Tibial artery (tissue), 4 donors: ENCODE results near the gene PSMD13.

Experiments used
- DNase-seq, 2 donors: peaks; one replicate each; pipeline ENCODE4 v3.0.0-alpha.2; 2019
- H3K27ac ChIP-seq, 2 donors: fragments of 200-600 bp; sonication (generic) in 1 of 2; 1 replicate in 1 of 2; 2 replicates in 1 of 2; pipeline ENCODE4 v1.5.1; 2018 to 2019; ENCODE audit warnings: mild to moderate bottlenecking in 1 of 2
- H3K27me3 ChIP-seq, 2 donors: fragments of 200-600 bp; sonication (generic) in 1 of 2; one replicate each; pipeline versions ENCODE4 v1.5.1 to v1.6.0; 2016 to 2019
- H3K36me3 ChIP-seq, 3 donors: fragments of 200-600 bp; sonication (generic) in 2 of 3; one replicate each; pipeline ENCODE4 v1.5.1; 2016 to 2019; ENCODE audit warnings: mild to moderate bottlenecking in 2 of 3
- H3K4me1 ChIP-seq, 4 donors: fragments of 200-600 bp; sonication (generic) in 2 of 4; 1 replicate in 3 of 4; 2 replicates in 1 of 4; pipeline ENCODE4 v1.5.1; 2016 to 2019
- H3K4me3 ChIP-seq, 2 donors: fragments of 200-600 bp; sonication (generic) in 1 of 2; 1 replicate in 1 of 2; 2 replicates in 1 of 2; pipeline ENCODE4 v1.5.1; 2018 to 2019; ENCODE audit warnings: mild to moderate bottlenecking in 2 of 2
- H3K9me3 ChIP-seq, 3 donors: fragments of 200-600 bp; sonication (generic) in 1 of 3; one replicate each; pipeline ENCODE4 v1.5.1; 2016 to 2019
- CTCF ChIP-seq, 2 experiments: fragments of 200-600 bp in 1 of 2; fragments of 450-650 bp in 1 of 2; IDR thresholded peaks; one replicate each; pipeline ENCODE4 v1.5.1; 2017 to 2019; ENCODE audit warnings: antibody characterized with exemption in 2 of 2, mild to moderate bottlenecking in 1 of 2, moderate library complexity in 1 of 2
- intact Hi-C: fragments of 100-400 bp; cut with DNase I; formaldehyde crosslinking; loops from one replicate; pipeline ENCODE4 v1.15.0; 2023; ENCODE audit warnings: low total_unique reads

Gene PSMD13

GRCh38 chr11:269146-269890 lies 32.5 kb downstream of the PSMD13 start:
- no peak for TF ChIP-seq CTCF (IDR thresholded peaks at IDR 0.05)
- intact Hi-C loops, result no loop called here
- H3K9me3 ChIP-seq, result peaks cover 0 to 8% (median 0%) of the 10 kb centered on the region in 3 donors
- peaks cover 0 to 38% of the 10 kb centered on the region in 2 donors for H3K27me3 ChIP-seq
- H3K4me3 ChIP-seq, result no peak overlapping the region
- DNase-seq, result peak in 1 of 2 donors; percentile 60
- H3K27ac ChIP-seq, result no peak overlapping the region
- no peaks in the 10 kb centered on the region for H3K36me3 ChIP-seq
- no peaks in the 10 kb centered on the region for H3K4me1 ChIP-seq

GRCh38 chr11:270451-271318 lies 33.9 kb downstream of the PSMD13 start:
- Histone ChIP-seq H3K9me3 (peaks cover 0 to 7% (median 0%) of the 10 kb centered on the region in 3 donors), H3K4me3 (no peak overlapping the region), H3K36me3 (no peaks in the 10 kb centered on the region), H3K4me1 (no peaks in the 10 kb centered on the region), H3K27ac (no peak overlapping the region), H3K27me3 (peaks cover 0 to 38% of the 10 kb centered on the region in 2 donors)
- intact Hi-C loops, result no loop called here
- no peak for TF ChIP-seq CTCF (IDR thresholded peaks at IDR 0.05)
- DNase-seq, result peak in 1 of 2 donors; percentile 51

GRCh38 chr11:271319-271715 lies 34.5 kb downstream of the PSMD13 start:
- Histone ChIP-seq H3K36me3 (no peaks in the 10 kb centered on the region), H3K4me3 (no peak overlapping the region), H3K4me1 (no peaks in the 10 kb centered on the region), H3K27ac (no peak overlapping the region), H3K9me3 (peaks cover 0 to 1% (median 0%) of the 10 kb centered on the region in 3 donors), H3K27me3 (peaks cover 0 to 38% of the 10 kb centered on the region in 2 donors)
- DNase-seq, result no peak
- no peak for TF ChIP-seq CTCF (IDR thresholded peaks at IDR 0.05)
- intact Hi-C loops, result no loop called here

- H3K27me3 ChIP-seq, result peaks cover 0 to 38% of the 10 kb centered on the region in 2 donors
- H3K4me1 ChIP-seq, result no peaks in the 10 kb centered on the region
- no peak overlapping the region for H3K4me3 ChIP-seq
- no peaks in the 10 kb centered on the region for H3K36me3 ChIP-seq
- intact Hi-C loops, result no loop called here
- no peak overlapping the region for H3K27ac ChIP-seq
- peak in 1 of 2 donors; percentile 46 for DNase-seq
- TF ChIP-seq CTCF (IDR thresholded peaks at IDR 0.05), result no peak
- H3K9me3 ChIP-seq, result no peaks in the 10 kb centered on the region
Measured at GRCh38 chr11:272195-272930, 35.6 kb downstream of the PSMD13 start.

- peaks cover 0 to 40% of the 10 kb centered on the region in 2 donors for H3K27me3 ChIP-seq
- intact Hi-C loops, result no loop called here
- peak in 1 of 2 donors; percentile 45 for DNase-seq
- no peaks in the 10 kb centered on the region for H3K4me1 ChIP-seq
- no peaks in the 10 kb centered on the region for H3K9me3 ChIP-seq
- no peak overlapping the region for H3K27ac ChIP-seq
- no peak overlapping the region for H3K4me3 ChIP-seq
- TF ChIP-seq CTCF (IDR thresholded peaks at IDR 0.05), result no peak
- no peaks in the 10 kb centered on the region for H3K36me3 ChIP-seq
Measured at GRCh38 chr11:272931-273198, 36.1 kb downstream of the PSMD13 start.
